GM12878 (cell line): ENCODE measurements around the gene KRTAP12-4. TPM values are rescaled to one million over a fixed set of nuclear protein-coding genes. Genes with fewer than 3 reads are reported as not detected.

Experiments used
- ATAC-seq: fragments of 200-7000 bp; cut with Tn5 transposase; 3 replicates; pipeline ENCODE4 v1.9.1; 2020; ENCODE audit warnings: mild to moderate bottlenecking, moderate library complexity
- BruUV-seq: library from RNA; stranded (reverse); fragments of 400-500 nt; replicated peaks from 2 replicates; lab custom pipeline; 2021; lab: Mats Ljungman, UMichigan
- CTCF ChIA-PET: fragments of 300-600 bp; sonication (Branson Sonifier 250); formaldehyde crosslinking; extraction: SDS; loops from one replicate; lab custom pipeline; 2021; ENCODE audit warnings: inconsistent platforms; lab: Yijun Ruan, JAX
- POLR2A ChIA-PET: fragments of 350-600 bp; formaldehyde crosslinking; extraction: SDS; loops from one replicate; lab custom pipeline; 2021; ENCODE audit warnings: inconsistent platforms; lab: Charles Lee
- RAD21 ChIA-PET: fragments of 300-600 bp; sonication (Branson Sonifier 250); formaldehyde crosslinking; loops from one replicate; lab custom pipeline; 2023; ENCODE audit warnings: antibody characterized with exemption; ENCODE audit not compliant: unreplicated experiment; lab: Charles Lee
- SMC1A ChIA-PET: fragments of 300-600 bp; sonication (Branson Sonifier 250); formaldehyde crosslinking; loops from one replicate; lab custom pipeline; 2023; ENCODE audit not compliant: unreplicated experiment, uncharacterized antibody; lab: Charles Lee
- DNase-seq: peaks from one replicate; pipeline ENCODE4 v3.0.0-alpha.2; 2011; ENCODE audit warnings: low read depth, low spot score
- FAIRE-seq: peaks from 3 replicates; lab custom pipeline; 2011; peaks lifted over from hg19 to GRCh38; lab: Jason Lieb, UNC
- H2AFZ ChIP-seq: 2 replicates; pipeline ENCODE4 v1.6.0; 2011; ENCODE audit warnings: low read depth, low read length, control low read depth; ENCODE audit not compliant: control insufficient read depth
- H3K27ac ChIP-seq: 2 replicates; pipeline ENCODE4 v1.5.1; 2011; ENCODE audit warnings: control low read depth; ENCODE audit not compliant: control insufficient read depth, insufficient read depth
- H3K27me3 ChIP-seq, 2 experiments: replicated peaks in 1 of 2; 2 replicates each; pipeline versions ENCODE4 v1.6.0 to v1.6.1; 2011; ENCODE audit warnings: low read length in 1 of 2; ENCODE audit not compliant: control insufficient read depth in 2 of 2, insufficient read depth in 2 of 2
- H3K36me3 ChIP-seq, 2 experiments: 2 replicates each; pipeline ENCODE4 v1.5.1; 2011; ENCODE audit warnings: low read length in 1 of 2; ENCODE audit not compliant: control insufficient read depth in 2 of 2, insufficient read depth in 2 of 2
- H3K4me1 ChIP-seq: 2 replicates; pipeline ENCODE4 v1.6.1; 2011; ENCODE audit warnings: mild to moderate bottlenecking, low read length, moderate library complexity, mixed read lengths; ENCODE audit not compliant: control insufficient read depth, insufficient read depth
- H3K4me2 ChIP-seq: 2 replicates; pipeline ENCODE4 v1.6.0; 2011; ENCODE audit warnings: control low read depth; ENCODE audit not compliant: control insufficient read depth, insufficient read depth
- H3K4me3 ChIP-seq: fragments of 200-600 bp; sonication (generic); 2 replicates; pipeline ENCODE4 v1.5.1; 2016
- H3K79me2 ChIP-seq: 2 replicates; pipeline ENCODE4 v1.6.0; 2011; ENCODE audit warnings: low read length; ENCODE audit not compliant: control insufficient read depth, insufficient read depth
- H3K9ac ChIP-seq: 2 replicates; pipeline ENCODE4 v1.8.0; 2011; ENCODE audit warnings: low read length, control low read depth, mixed read lengths; ENCODE audit not compliant: control insufficient read depth, insufficient read depth
- H3K9me3 ChIP-seq: replicated peaks from 3 replicates; pipeline ENCODE4 v1.5.1; 2011; ENCODE audit warnings: mild to moderate bottlenecking, low read length; ENCODE audit not compliant: control insufficient read depth, insufficient read depth
- H4K20me1 ChIP-seq: 2 replicates; pipeline ENCODE4 v1.6.0; 2011; ENCODE audit not compliant: control insufficient read depth, insufficient read depth
- ATF2 ChIP-seq: IDR thresholded peaks from 2 replicates; pipeline ENCODE4 v1.6.1; 2012; ENCODE audit warnings: low read length, inconsistent platforms
- CBX5 ChIP-seq: sonication (generic); IDR thresholded peaks from 2 replicates; pipeline ENCODE4 v1.6.1; 2016; ENCODE audit warnings: low read depth, moderate library complexity, mild to moderate bottlenecking, inconsistent platforms
- ELK1 ChIP-seq: IDR thresholded peaks from 2 replicates; pipeline ENCODE4 v1.6.1; 2012; ENCODE audit warnings: low read depth, low read length, improper control_type of control experiment
- EZH2 ChIP-seq: IDR thresholded peaks from 2 replicates; pipeline ENCODE4 v1.6.1; 2012; ENCODE audit warnings: low read depth, mild to moderate bottlenecking, control low read depth, inconsistent platforms, low read length, borderline replicate concordance; ENCODE audit not compliant: control insufficient read depth
- FOXK2 ChIP-seq: fragments of 450-650 bp; IDR thresholded peaks from 2 replicates; pipeline ENCODE4 v1.6.1; 2017; ENCODE audit warnings: mild to moderate bottlenecking, moderate library complexity
- MEF2A ChIP-seq: IDR thresholded peaks from 2 replicates; pipeline ENCODE4 v1.6.1; 2011; ENCODE audit warnings: low read depth, mild to moderate bottlenecking, low read length, moderate library complexity; ENCODE audit not compliant: insufficient read depth
- MTA2 ChIP-seq: fragments of 450-650 bp; IDR thresholded peaks from 2 replicates; pipeline ENCODE4 v1.6.1; 2016; ENCODE audit warnings: low read depth, mild to moderate bottlenecking, moderate library complexity
- PAX5 ChIP-seq: IDR thresholded peaks from 2 replicates; pipeline ENCODE4 v1.6.1; 2011; ENCODE audit warnings: low read depth, low read length, borderline replicate concordance
- PRDM15 ChIP-seq: fragments of 450-650 bp; formaldehyde crosslinking; IDR thresholded peaks from 2 replicates; pipeline ENCODE4 v1.4.0; 2020; ENCODE audit warnings: mild to moderate bottlenecking, moderate library complexity
- SIN3A ChIP-seq: IDR thresholded peaks from 2 replicates; pipeline ENCODE4 v1.6.1; 2012; ENCODE audit warnings: low read depth, low read length, improper control_type of control experiment
- YY1 ChIP-seq: IDR thresholded peaks from 2 replicates; pipeline ENCODE4 v1.6.1; 2011; ENCODE audit warnings: low read depth, mild to moderate bottlenecking, low read length
- ZBED1 ChIP-seq: IDR thresholded peaks from 2 replicates; pipeline ENCODE4 v1.6.1; 2016; ENCODE audit warnings: borderline replicate concordance
- ZNF384 ChIP-seq: IDR thresholded peaks from 2 replicates; pipeline ENCODE4 v1.6.1; 2012; ENCODE audit warnings: low read depth, mild to moderate bottlenecking, low read length, improper control_type of control experiment, borderline replicate concordance
- ZSCAN29 ChIP-seq: fragments of 450-650 bp; IDR thresholded peaks from 2 replicates; pipeline ENCODE4 v1.6.1; 2017; ENCODE audit warnings: mild to moderate bottlenecking, moderate library complexity
- WGBS: methylation state at CpG from one replicate; pipeline ENCODE4 v1.1.6; 2016; ENCODE audit warnings: low lambda C conversion rate; ENCODE audit not compliant: insufficient replicate concordance, insufficient coverage; ENCODE audit errors: missing lambda C conversion rate; 5-methylcytosine and 5-hydroxymethylcytosine counted together
- in situ Hi-C: fragments of 300-500 bp; cut with MboI; formaldehyde crosslinking; loops from 9 replicates; pipeline ENCODE4 v1.14.3; 2018; ENCODE audit warnings: mixed read lengths
- intact Hi-C: fragments of 100-400 bp; cut with micrococcal nuclease; formaldehyde crosslinking; loops from one replicate; pipeline ENCODE4 v1.14.2; 2022; ENCODE audit not compliant: unreplicated experiment
- polyA plus RNA-seq, 11 experiments: library from polyadenylated mRNA; depleted of rRNA in 4 of 11; unstranded in 6 of 11; stranded (reverse) in 5 of 11; fragments of >200 nt; fragmentation: Nextera tagmentation in 4 of 11; fragmentation: Illumina TruSeq in 1 of 11; extraction: Ambion mirVana in 4 of 11; extraction: Trizol in 1 of 11; gene quantifications; 1 replicate in 1 of 11; 2 replicates in 10 of 11; pipeline versions ENCODE4 v1.2.1 to v1.2.3, GENCODE V29; 2011 to 2016; ENCODE audit warnings: inconsistent platforms in 2 of 11, missing spikeins in 2 of 11, low read depth in 1 of 11
- total RNA-seq, 4 experiments: library from RNA; depleted of rRNA in 3 of 4; stranded (reverse); fragments of >200 nt in 3 of 4; fragmentation: Illumina TruSeq in 1 of 4; extraction: Trizol in 1 of 4; gene quantifications; 2 replicates each; pipeline versions ENCODE4 v1.2.1 to v1.2.3, GENCODE V29; 2013 to 2021

KRTAP12-4 gene
- total and polyA plus RNA-seq, 10 of the 15 experiments (the other 5 are each of a cell fraction or from before 2014, with no cell fraction given), result not detected

- TF ChIP-seq ATF2, result no peak
- TF ChIP-seq, all 136 proteins: peak for 0
These were observed 30.0 kb upstream of the KRTAP12-4 start (continued) for GRCh38 chr21:44684483-44684882.

GRCh38 chr21:44684077-44684476 lies 29.6 kb upstream of the KRTAP12-4 start:
- SMC1A ChIA-PET, result interaction anchor here (1.6 kb wide), 1 partner anchor 109 kb away, joined by 4 read pairs; no protein-coding TSS in a partner anchor
- Histone ChIP-seq H3K4me1 (no peaks in the 10 kb centered on the region; the same call in 1 of the 2 replicates), H3K9me3 (no peaks in the 10 kb centered on the region), H3K4me3 (no peak overlapping the region), H2AFZ (no peak overlapping the region), H3K27ac (no peak overlapping the region)
- no TSS peak for BruUV-seq
- POLR2A ChIA-PET, result no interaction called here
- FAIRE-seq, result no peak
- ATAC-seq, result no peak
- TF ChIP-seq PAX5 (no peak), CBX5 (no peak), ZSCAN29 (no peak), ELK1 (no peak), MTA2 (no peak), PRDM15 (CRISPR knock-in tag) (no peak), ZBED1 (no peak), ZNF384 (no peak), EZH2 (no peak), FOXK2 (no peak), MEF2A (no peak), SIN3A (no peak), YY1 (no peak)
- TF ChIP-seq, all 136 proteins: peak for 0
- H3K36me3 ChIP-seq, result no peaks in the 10 kb centered on the region
- no peak for DNase-seq
- H4K20me1 ChIP-seq, result no peaks in the 10 kb centered on the region
- in situ Hi-C loops (no loop called here), intact Hi-C loops (no loop called here)
- WGBS, result 19% methylated on average over 7 of the region's 7 CpGs
- RAD21 ChIA-PET, result no interaction called here
- H3K4me2 ChIP-seq, result no peak overlapping the region
- no peak overlapping the region for H3K9ac ChIP-seq
- peaks cover 0 to 1% of the 10 kb centered on the region in 2 experiments; a peak in 2 of 4 replicates for H3K27me3 ChIP-seq
- no peaks in the 10 kb centered on the region for H3K79me2 ChIP-seq
- CTCF ChIA-PET, result interaction anchor here (0.6 to 1.0 kb wide), 3 partner anchors 106 to 453 kb away, joined by 3 read pairs; no protein-coding TSS in a partner anchor
